ENCODE results near the gene TMEM108. TPM values are rescaled to one million over a fixed set of nuclear protein-coding genes. Genes with fewer than 3 reads are reported as not detected.

The TMEM108 gene
- total RNA-seq, 1 experiment from 2014 or later: not detected

GRCh38 chr3:133361435-133361834 is 323.2 kb downstream of the TMEM108 start (continued):
- TF ChIP-seq CTCF (IDR thresholded peaks at IDR 0.05 in 2 of 3, conservative IDR thresholded peaks at IDR 0.05 in 1 of 3; ENCODE audit: borderline replicate concordance in 1 of 3, insufficient read depth in 1 of 3, low read depth in 2 of 3, low read length in 2 of 3) (no peak), CBX3 (IDR thresholded peaks at IDR 0.05; ENCODE audit: low read depth) (no peak), JUND (IDR thresholded peaks at IDR 0.05) (no peak), REST (IDR thresholded peaks at IDR 0.05; ENCODE audit: low read depth) (no peak)

DNA sequence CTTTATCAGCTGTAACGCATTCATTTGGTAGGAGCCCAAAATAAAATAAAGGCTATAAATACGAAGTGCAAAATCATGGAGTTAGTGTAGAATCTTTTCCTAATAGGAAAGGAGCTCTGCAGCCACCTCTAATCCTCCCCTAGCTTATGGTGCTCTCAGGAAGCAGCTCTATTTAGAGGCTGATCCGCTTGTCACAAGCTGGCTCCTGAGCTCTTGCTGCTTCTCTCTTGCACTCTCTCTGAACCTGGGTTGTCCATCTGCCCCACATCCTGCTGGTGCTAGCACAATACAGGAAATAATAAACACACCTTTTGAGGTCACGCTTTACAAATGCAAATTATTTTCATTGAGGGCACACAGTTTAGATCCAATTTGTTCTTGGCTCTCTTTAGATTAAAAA is 324.3 kb downstream of the TMEM108 start:
- RAD21 ChIA-PET (ENCODE audit: low non-redundant PET in 1 of 2, low total read pairs in 2 of 2, uncharacterized antibody in 2 of 2, unreplicated experiment in 2 of 2): interaction anchor here in 1 of 2 experiments (0.6 kb wide), 1 partner anchor 9 kb away, joined by 6 read pairs; no protein-coding TSS in a partner anchor
- DNase-seq (ENCODE audit: low read depth, low spot score) (no peak), ATAC-seq (no peak)
- H3K36me3 ChIP-seq (ENCODE audit: control insufficient read depth in 1 of 2, insufficient read depth in 2 of 2, low read length in 2 of 2): no peaks in the 10 kb centered on the region
- no peak overlapping the region for H3K4me2 ChIP-seq (ENCODE audit: low read length)
- H3K9me2 ChIP-seq (ENCODE audit: insufficient read depth): no peaks in the 10 kb centered on the region
- H3K79me2 ChIP-seq (ENCODE audit: insufficient read depth, low read length): no peaks in the 10 kb centered on the region
- POLR2A ChIA-PET: no interaction called here
- H3K4me3 ChIP-seq (replicated peaks in 1 of 2; ENCODE audit: low read depth in 1 of 2, low read length in 2 of 2): no peak overlapping the region
- H3K4me1 ChIP-seq (ENCODE audit: control insufficient read depth in 1 of 2, insufficient read depth in 2 of 2, low read length in 2 of 2): no peaks in the 10 kb centered on the region
- no peak for TF ChIP-seq EZH2phosphoT487 (IDR thresholded peaks at IDR 0.05; ENCODE audit: borderline replicate concordance)
- no peak for TF ChIP-seq RAD21 (IDR thresholded peaks at IDR 0.05; ENCODE audit: low read depth)
- CTCF ChIA-PET: no interaction called here
- intact Hi-C loops (cut with micrococcal nuclease): no loop called here
- no peak overlapping the region for H3K27ac ChIP-seq (ENCODE audit: low read depth, low read length)
- no peak overlapping the region for H3K9ac ChIP-seq (ENCODE audit: low read length)
- H4K20me1 ChIP-seq (ENCODE audit: insufficient read depth): no peaks in the 10 kb centered on the region
- BruUV-seq (replicated peaks): no TSS peak
- no peak overlapping the region for H2AFZ ChIP-seq (ENCODE audit: low read depth, low read length, poor library complexity, severe bottlenecking)
- H3K27me3 ChIP-seq (ENCODE audit: insufficient read depth, low read length): peaks cover 77% of the 10 kb centered on the region
- H3K9me3 ChIP-seq (ENCODE audit: control insufficient read depth in 1 of 2, insufficient read depth in 1 of 2, low read depth in 1 of 2, low read length in 2 of 2): no peaks in the 10 kb centered on the region
